Heart right ventricle (tissue), 16 donors: ENCODE data around the gene GLO1. TPM values are rescaled to one million over a fixed set of nuclear protein-coding genes. Genes with fewer than 3 reads are reported as not detected.

ENCODE experiments used
- ATAC-seq, 8 donors: fragments of 200-7000 bp; cut with Tn5 transposase; one replicate each; pipeline ENCODE4 v1.9.1; 2020; ENCODE audit warnings: mild to moderate bottlenecking in 8 of 8, moderate library complexity in 8 of 8, moderate number of reproducible peaks in 1 of 8
- DNase-seq, 2 donors: peaks; one replicate each; pipeline ENCODE4 v3.0.0-alpha.2; 2020
- H3K27ac ChIP-seq, 10 donors: fragments of 200-600 bp; sonication (generic) in 2 of 10; one replicate each; pipeline versions ENCODE4 v1.5.0 to v1.8.0; 2020 to 2022; ENCODE audit warnings: mild to moderate bottlenecking in 3 of 10
- H3K27me3 ChIP-seq, 7 donors: fragments of 200-600 bp; one replicate each; pipeline ENCODE4 v1.8.0; 2021 to 2022; ENCODE audit warnings: mild to moderate bottlenecking in 2 of 7
- H3K36me3 ChIP-seq, 9 donors: fragments of 200-600 bp; sonication (generic) in 1 of 9; one replicate each; pipeline versions ENCODE4 v1.5.0 to v1.8.0; 2020 to 2022; ENCODE audit warnings: mild to moderate bottlenecking in 2 of 9
- H3K4me1 ChIP-seq, 9 donors: fragments of 200-600 bp; sonication (generic) in 1 of 9; one replicate each; pipeline versions ENCODE4 v1.5.0 to v1.8.0; 2020 to 2022; ENCODE audit warnings: mild to moderate bottlenecking in 4 of 9
- H3K4me3 ChIP-seq, 10 donors: fragments of 200-600 bp; sonication (generic) in 2 of 10; one replicate each; pipeline versions ENCODE4 v1.5.0 to v1.8.0; 2020 to 2022; ENCODE audit warnings: mild to moderate bottlenecking in 7 of 10, moderate library complexity in 2 of 10
- H3K9me3 ChIP-seq, 11 donors: fragments of 200-600 bp in 10 of 11; sonication (generic) in 2 of 11; one replicate each; pipeline versions ENCODE4 v1.5.0 to v1.8.0; 2013 to 2022; ENCODE audit warnings: mild to moderate bottlenecking in 2 of 11, control low read depth in 1 of 11, moderate library complexity in 1 of 11
- WGBS, 2 donors: extraction: QIAGEN DNeasy Blood & Tissue Kit; methylation state at CpG; one replicate each; pipeline ENCODE4 v1.1.7; 2013; ENCODE audit warnings: inconsistent platforms in 1 of 2; 5-methylcytosine and 5-hydroxymethylcytosine counted together
- intact Hi-C, 10 donors: fragments of 100-400 bp; cut with DNase I; formaldehyde crosslinking; loops; one replicate each; pipeline versions ENCODE4 v1.11.1 to v1.14.2; 2022
- polyA plus RNA-seq, 2 donors: library from polyadenylated mRNA; stranded (reverse); fragments of 200-250 nt; gene quantifications; one replicate each; pipeline ENCODE4 v1.2.3, GENCODE V29; 2013
- total RNA-seq, 10 donors: library from RNA; stranded (reverse); fragmentation: NEBNext Ultra II Directional in 3 of 10; extraction: Animal tissue kit (Norgen Biotek cat#: 25700) in 3 of 10; gene quantifications; one replicate each; pipeline versions ENCODE4 v1.2.1 to v1.2.4, GENCODE V29; 2021 to 2023
- TF ChIP-seq, protein P1 (sequence below), 9 donors: fragments of 200-600 bp; sonication (generic) in 2 of 9; IDR thresholded peaks; one replicate each; pipeline versions ENCODE4 v1.5.0 to v1.8.0; 2021 to 2022; ENCODE audit warnings: antibody characterized with exemption in 9 of 9, mild to moderate bottlenecking in 5 of 9, moderate library complexity in 1 of 9
- donor health status: Arrhythmogenic right ventricular cardiomyopathy.
- donor health status: ischemic (EF 13 %, LVEDD 7.1; RV severe dilation, severe dysfunction).
- donor health status: healthy with polysubstance abuse.
- donor health status: DM: no; HTN: yes; CAD: no.
- donor health status: DM: no; HTN: no; CAD: no.
- donor health status: ischemic (EF 25% LVEDD 6.9; RV normal size, moderate dysfunction).
- donor health status: ischemic (EF 25% LVEDD 5.7; RV mildly dilated, moderate dysfunction).
- donor health status: healthy.
- donor health status: DM: yes; HTN: yes; CAD: no.
- donor health status: Ischemic cardiomyopathy.
- donor health status: ischemic (EF 35%, LVEDD 5.7; RV mildly dilated, moderate dysfunction).
- donor health status: nonischemic (EF 11% LVEDD 7.7; RV severe dilation, severe dysfunction).
- donor health status: DM: yes; HTN: yes; CAD: no.
- donor health status: PGD.
- donor health status: ischemic (EF 29% LVEDD 5.4; RV normal size, mild dysfunction).
- donor health status: nonischemic (EF 23%, LVEDD 6.1; RV moderate dilation, normal function).

The GLO1 gene
- total and polyA plus RNA-seq, 12 donors, result 50.2 to 96.1 (median 80.6) TPM

GRCh38 chr6:38725414-38726183 is 22.7 kb upstream of the GLO1 start:
- Histone ChIP-seq H3K9me3 (peaks cover 0 to 8% (median 0%) of the 10 kb centered on the region in 11 donors), H3K4me3 (no peak overlapping the region), H3K4me1 (no peaks in the 10 kb centered on the region), H3K36me3 (no peaks in the 10 kb centered on the region), H3K27me3 (peaks cover 0 to 3% (median 0%) of the 10 kb centered on the region in 7 donors), H3K27ac (no peak overlapping the region)
- 80 to 86% methylated on average over 4 of the region's 4 CpGs for WGBS, 2 donors
- DNase-seq (no peak), ATAC-seq (no peak)
- TF ChIP-seq, protein P1, sequence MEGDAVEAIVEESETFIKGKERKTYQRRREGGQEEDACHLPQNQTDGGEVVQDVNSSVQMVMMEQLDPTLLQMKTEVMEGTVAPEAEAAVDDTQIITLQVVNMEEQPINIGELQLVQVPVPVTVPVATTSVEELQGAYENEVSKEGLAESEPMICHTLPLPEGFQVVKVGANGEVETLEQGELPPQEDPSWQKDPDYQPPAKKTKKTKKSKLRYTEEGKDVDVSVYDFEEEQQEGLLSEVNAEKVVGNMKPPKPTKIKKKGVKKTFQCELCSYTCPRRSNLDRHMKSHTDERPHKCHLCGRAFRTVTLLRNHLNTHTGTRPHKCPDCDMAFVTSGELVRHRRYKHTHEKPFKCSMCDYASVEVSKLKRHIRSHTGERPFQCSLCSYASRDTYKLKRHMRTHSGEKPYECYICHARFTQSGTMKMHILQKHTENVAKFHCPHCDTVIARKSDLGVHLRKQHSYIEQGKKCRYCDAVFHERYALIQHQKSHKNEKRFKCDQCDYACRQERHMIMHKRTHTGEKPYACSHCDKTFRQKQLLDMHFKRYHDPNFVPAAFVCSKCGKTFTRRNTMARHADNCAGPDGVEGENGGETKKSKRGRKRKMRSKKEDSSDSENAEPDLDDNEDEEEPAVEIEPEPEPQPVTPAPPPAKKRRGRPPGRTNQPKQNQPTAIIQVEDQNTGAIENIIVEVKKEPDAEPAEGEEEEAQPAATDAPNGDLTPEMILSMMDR (IDR thresholded peaks at IDR 0.05), result no peak
- intact Hi-C loops, result no loop called here

DNA sequence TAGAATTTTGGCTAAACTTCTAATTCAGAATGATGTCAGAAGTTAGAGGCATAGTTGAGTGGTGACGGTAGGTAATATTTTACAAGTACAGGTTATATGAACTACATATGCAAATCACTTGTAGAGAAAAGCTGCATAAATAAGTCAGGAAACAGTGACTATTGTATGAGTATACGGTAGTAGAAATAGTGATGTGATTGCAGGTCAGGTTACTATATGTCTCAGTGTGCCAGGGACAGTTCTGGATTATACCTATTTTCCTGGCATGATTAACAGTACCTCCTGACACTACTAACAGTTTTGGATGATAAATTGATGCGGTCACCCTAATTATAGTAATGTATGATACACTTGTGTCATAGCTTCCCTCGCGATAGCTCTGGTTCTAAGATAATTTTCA is 21.4 kb upstream of the GLO1 start:
- Histone ChIP-seq H3K4me3 (no peak overlapping the region), H3K36me3 (no peaks in the 10 kb centered on the region), H3K4me1 (no peaks in the 10 kb centered on the region), H3K9me3 (peaks cover 0 to 11% (median 0%) of the 10 kb centered on the region in 11 donors), H3K27me3 (peaks cover 0 to 12% (median 8%) of the 10 kb centered on the region in 7 donors), H3K27ac (no peak overlapping the region)
- no peak for ATAC-seq
- TF ChIP-seq, protein P1 (IDR thresholded peaks at IDR 0.05), result no peak
- intact Hi-C loops, result no loop called here
- 70% methylated on average over 5 of the region's 5 CpGs for WGBS, 2 donors
- DNase-seq, result no peak

GRCh38 chr6:38723783-38724182 is 20.8 kb upstream of the GLO1 start:
- 95 to 97% methylated on average over 5 of the region's 5 CpGs for WGBS, 2 donors
- ATAC-seq, result no peak
- DNase-seq, result no peak
- H3K27me3 ChIP-seq, result peaks cover 0 to 18% (median 14%) of the 10 kb centered on the region in 7 donors
- peaks cover 0 to 11% (median 0%) of the 10 kb centered on the region in 11 donors for H3K9me3 ChIP-seq
- H3K4me1 ChIP-seq, result no peaks in the 10 kb centered on the region
- TF ChIP-seq, protein P1 (IDR thresholded peaks at IDR 0.05), result no peak
- intact Hi-C loops, result no loop called here
- H3K4me3 ChIP-seq, result no peak overlapping the region
- no peak overlapping the region for H3K27ac ChIP-seq
- H3K36me3 ChIP-seq, result no peaks in the 10 kb centered on the region

GRCh38 chr6:38722727-38723334 is 19.9 kb upstream of the GLO1 start:
- DNase-seq, result no peak
- H3K4me1 ChIP-seq, result no peaks in the 10 kb centered on the region
- TF ChIP-seq, protein P1 (IDR thresholded peaks at IDR 0.05), result no peak
- no peak overlapping the region for H3K4me3 ChIP-seq
- peaks cover 0 to 11% (median 0%) of the 10 kb centered on the region in 11 donors for H3K9me3 ChIP-seq
- intact Hi-C loops, result no loop called here
- no peak overlapping the region for H3K27ac ChIP-seq
- no peaks in the 10 kb centered on the region for H3K36me3 ChIP-seq
- no peak for ATAC-seq
- WGBS, 2 donors, result 90 to 92% methylated on average over 26 of the region's 26 CpGs
- peaks cover 0 to 23% (median 17%) of the 10 kb centered on the region in 7 donors for H3K27me3 ChIP-seq
